ENCODE results near the gene FARP2.

Gene FARP2

GRCh38 chr2:241535871-241536655 is 180.0 kb downstream of the FARP2 start:
- in situ Hi-C loops (cut with MboI; ENCODE audit: low pct_unique_long_range_greater_than_20kb, low sequenced_read_pairs, unreplicated experiment) = no loop called here
- DNase-seq (ENCODE audit: low spot score) = no peak
- no peak for TF ChIP-seq CTCF (IDR thresholded peaks at IDR 0.05; ENCODE audit: extremely low read depth, insufficient read depth, missing control alignments)

GRCh38 chr2:241538838-241539615 is 182.9 kb downstream of the FARP2 start:
- in situ Hi-C loops (cut with MboI; ENCODE audit: low pct_unique_long_range_greater_than_20kb, low sequenced_read_pairs, unreplicated experiment) = no loop called here
- DNase-seq (ENCODE audit: low spot score) = no peak
- no peak for TF ChIP-seq CTCF (IDR thresholded peaks at IDR 0.05; ENCODE audit: extremely low read depth, insufficient read depth, missing control alignments)

- in situ Hi-C loops (cut with MboI; ENCODE audit: low pct_unique_long_range_greater_than_20kb, low sequenced_read_pairs, unreplicated experiment) = no loop called here
- DNase-seq (ENCODE audit: low spot score) = no peak
- no peak for TF ChIP-seq CTCF (IDR thresholded peaks at IDR 0.05; ENCODE audit: extremely low read depth, insufficient read depth, missing control alignments)
Observed at GRCh38 chr2:241539616-241540374, 183.7 kb downstream of the FARP2 start.

- no peak for DNase-seq (ENCODE audit: low spot score)
- in situ Hi-C loops (cut with MboI; ENCODE audit: low pct_unique_long_range_greater_than_20kb, low sequenced_read_pairs, unreplicated experiment) = no loop called here
- TF ChIP-seq CTCF (IDR thresholded peaks at IDR 0.05; ENCODE audit: extremely low read depth, insufficient read depth, missing control alignments) = no peak
Observed at GRCh38 chr2:241540401-241540770, 184.3 kb downstream of the FARP2 start.

- in situ Hi-C loops (cut with MboI; ENCODE audit: low pct_unique_long_range_greater_than_20kb, low sequenced_read_pairs, unreplicated experiment) = no loop called here
- DNase-seq (ENCODE audit: low spot score) = peak; percentile 92
- TF ChIP-seq CTCF (IDR thresholded peaks at IDR 0.05; ENCODE audit: extremely low read depth, insufficient read depth, missing control alignments) = no peak
Observed at GRCh38 chr2:241540771-241541561, 184.9 kb downstream of the FARP2 start.
